ENCODE data around the gene CNOT2.

- TF ChIP-seq, protein P1, sequence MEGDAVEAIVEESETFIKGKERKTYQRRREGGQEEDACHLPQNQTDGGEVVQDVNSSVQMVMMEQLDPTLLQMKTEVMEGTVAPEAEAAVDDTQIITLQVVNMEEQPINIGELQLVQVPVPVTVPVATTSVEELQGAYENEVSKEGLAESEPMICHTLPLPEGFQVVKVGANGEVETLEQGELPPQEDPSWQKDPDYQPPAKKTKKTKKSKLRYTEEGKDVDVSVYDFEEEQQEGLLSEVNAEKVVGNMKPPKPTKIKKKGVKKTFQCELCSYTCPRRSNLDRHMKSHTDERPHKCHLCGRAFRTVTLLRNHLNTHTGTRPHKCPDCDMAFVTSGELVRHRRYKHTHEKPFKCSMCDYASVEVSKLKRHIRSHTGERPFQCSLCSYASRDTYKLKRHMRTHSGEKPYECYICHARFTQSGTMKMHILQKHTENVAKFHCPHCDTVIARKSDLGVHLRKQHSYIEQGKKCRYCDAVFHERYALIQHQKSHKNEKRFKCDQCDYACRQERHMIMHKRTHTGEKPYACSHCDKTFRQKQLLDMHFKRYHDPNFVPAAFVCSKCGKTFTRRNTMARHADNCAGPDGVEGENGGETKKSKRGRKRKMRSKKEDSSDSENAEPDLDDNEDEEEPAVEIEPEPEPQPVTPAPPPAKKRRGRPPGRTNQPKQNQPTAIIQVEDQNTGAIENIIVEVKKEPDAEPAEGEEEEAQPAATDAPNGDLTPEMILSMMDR (optimal IDR thresholded peaks at IDR 0.05 in 1 of 3, IDR thresholded peaks at IDR 0.05 in 1 of 3, conservative IDR thresholded peaks at IDR 0.05 in 1 of 3; ENCODE audit: extremely low read depth in 1 of 3, insufficient read depth in 2 of 3, low read length in 3 of 3), result no peak
- no peak for TF ChIP-seq EZH2 (IDR thresholded peaks at IDR 0.05; ENCODE audit: low read length)
Measured at GRCh38 chr12:70365398-70365647, 122.1 kb downstream of the CNOT2 start.
